H1 (cell line): ENCODE results near the gene FOSL1.

Source experiments
- BACH1 ChIP-seq: IDR thresholded peaks from 2 replicates; pipeline ENCODE4 v1.6.1; 2012; ENCODE audit warnings: low read length, improper control_type of control experiment
- CHD1 ChIP-seq: IDR thresholded peaks from 2 replicates; pipeline ENCODE4 v1.6.1; 2012; ENCODE audit warnings: low read depth, low read length, improper control_type of control experiment
- CREB1 ChIP-seq: IDR thresholded peaks from 2 replicates; pipeline ENCODE4 v1.6.1; 2012; ENCODE audit warnings: inconsistent platforms
- EGR1 ChIP-seq: IDR thresholded peaks from 2 replicates; pipeline ENCODE4 v1.6.1; 2011; ENCODE audit warnings: low read depth, low read length, borderline replicate concordance
- POLR2AphosphoS5 ChIP-seq: IDR thresholded peaks from 2 replicates; pipeline ENCODE4 v1.6.1; 2011; ENCODE audit warnings: low read depth, low read length
- TBP ChIP-seq: IDR thresholded peaks from 2 replicates; pipeline ENCODE4 v1.6.1; 2011; ENCODE audit warnings: low read depth, low read length, improper control_type of control experiment
- TEAD4 ChIP-seq: IDR thresholded peaks from 2 replicates; pipeline ENCODE4 v1.6.1; 2012; ENCODE audit warnings: low read depth, low read length, inconsistent platforms, mixed read lengths
- ZNF274 ChIP-seq: IDR thresholded peaks from 2 replicates; pipeline ENCODE4 v1.7.0; 2012; ENCODE audit warnings: low read length, borderline replicate concordance; ENCODE audit errors: extremely low read depth
- TF ChIP-seq, protein P1 (sequence below), 3 experiments: IDR thresholded peaks; 1 replicate in 2 of 3; 2 replicates in 1 of 3; pipeline versions ENCODE4 v1.5.1 to v1.6.1; 2011; ENCODE audit warnings: low read length in 3 of 3, mild to moderate bottlenecking in 3 of 3, inconsistent platforms in 2 of 3, low read depth in 1 of 3, moderate library complexity in 1 of 3; ENCODE audit not compliant: insufficient read depth in 1 of 3; ENCODE audit errors: control extremely low read depth in 1 of 3

DNA sequence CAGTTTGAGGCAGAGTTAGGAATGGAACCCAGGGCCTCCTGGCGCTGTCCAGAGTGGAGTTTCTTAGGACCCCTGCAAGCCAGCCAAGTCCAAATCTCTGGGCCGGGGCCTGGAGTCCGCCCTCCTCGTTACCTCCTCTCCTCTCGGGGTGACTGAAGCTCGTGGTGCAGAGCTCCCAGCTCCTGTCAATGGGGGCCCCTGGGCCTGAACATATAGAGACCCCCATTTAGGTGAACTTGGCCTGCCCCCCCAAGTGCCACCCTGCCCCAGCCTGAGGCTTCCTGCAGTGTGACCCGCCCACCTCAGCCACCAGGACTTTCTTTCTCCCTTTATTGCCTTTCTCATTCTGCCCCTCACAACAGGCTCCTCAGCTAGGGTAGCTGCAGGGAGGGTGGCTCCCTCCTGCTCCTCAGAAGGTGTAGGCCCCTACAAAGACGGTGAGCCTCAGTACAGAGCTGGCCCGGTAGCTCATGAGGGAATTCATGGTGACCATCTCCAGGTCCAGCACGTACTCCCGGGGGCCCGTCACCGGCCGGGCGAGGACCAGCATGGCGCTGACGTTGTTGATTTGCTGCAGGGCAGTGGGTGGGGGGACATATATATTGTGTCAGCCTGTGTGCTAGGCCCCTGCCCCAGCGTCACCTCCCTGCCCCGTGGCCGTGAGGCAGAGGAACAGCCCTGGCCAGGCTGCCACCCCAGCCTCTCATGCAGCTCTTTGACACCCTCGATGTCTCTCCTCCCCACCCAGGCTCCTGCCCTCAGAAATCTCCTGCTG is 33.5 kb downstream of the FOSL1 start:
- TF ChIP-seq, protein P1, sequence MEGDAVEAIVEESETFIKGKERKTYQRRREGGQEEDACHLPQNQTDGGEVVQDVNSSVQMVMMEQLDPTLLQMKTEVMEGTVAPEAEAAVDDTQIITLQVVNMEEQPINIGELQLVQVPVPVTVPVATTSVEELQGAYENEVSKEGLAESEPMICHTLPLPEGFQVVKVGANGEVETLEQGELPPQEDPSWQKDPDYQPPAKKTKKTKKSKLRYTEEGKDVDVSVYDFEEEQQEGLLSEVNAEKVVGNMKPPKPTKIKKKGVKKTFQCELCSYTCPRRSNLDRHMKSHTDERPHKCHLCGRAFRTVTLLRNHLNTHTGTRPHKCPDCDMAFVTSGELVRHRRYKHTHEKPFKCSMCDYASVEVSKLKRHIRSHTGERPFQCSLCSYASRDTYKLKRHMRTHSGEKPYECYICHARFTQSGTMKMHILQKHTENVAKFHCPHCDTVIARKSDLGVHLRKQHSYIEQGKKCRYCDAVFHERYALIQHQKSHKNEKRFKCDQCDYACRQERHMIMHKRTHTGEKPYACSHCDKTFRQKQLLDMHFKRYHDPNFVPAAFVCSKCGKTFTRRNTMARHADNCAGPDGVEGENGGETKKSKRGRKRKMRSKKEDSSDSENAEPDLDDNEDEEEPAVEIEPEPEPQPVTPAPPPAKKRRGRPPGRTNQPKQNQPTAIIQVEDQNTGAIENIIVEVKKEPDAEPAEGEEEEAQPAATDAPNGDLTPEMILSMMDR (IDR thresholded peaks at IDR 0.05; ENCODE audit: control extremely low read depth in 1 of 3, insufficient read depth in 1 of 3, low read depth in 1 of 3, low read length in 3 of 3), result no peak
- TF ChIP-seq TEAD4 (no peak), TBP (no peak), CREB1 (no peak), ZNF274 (no peak), CHD1 (no peak), EGR1 (no peak), BACH1 (no peak), POLR2AphosphoS5 (no peak)
